NCI-H2107 (cell line): ENCODE measurements around the gene LAMTOR4.

Experiments used
- DNase-seq: peaks from one replicate; lab custom pipeline; 2025; lab: John Stamatoyannopoulos, UW

Gene LAMTOR4

DNA sequence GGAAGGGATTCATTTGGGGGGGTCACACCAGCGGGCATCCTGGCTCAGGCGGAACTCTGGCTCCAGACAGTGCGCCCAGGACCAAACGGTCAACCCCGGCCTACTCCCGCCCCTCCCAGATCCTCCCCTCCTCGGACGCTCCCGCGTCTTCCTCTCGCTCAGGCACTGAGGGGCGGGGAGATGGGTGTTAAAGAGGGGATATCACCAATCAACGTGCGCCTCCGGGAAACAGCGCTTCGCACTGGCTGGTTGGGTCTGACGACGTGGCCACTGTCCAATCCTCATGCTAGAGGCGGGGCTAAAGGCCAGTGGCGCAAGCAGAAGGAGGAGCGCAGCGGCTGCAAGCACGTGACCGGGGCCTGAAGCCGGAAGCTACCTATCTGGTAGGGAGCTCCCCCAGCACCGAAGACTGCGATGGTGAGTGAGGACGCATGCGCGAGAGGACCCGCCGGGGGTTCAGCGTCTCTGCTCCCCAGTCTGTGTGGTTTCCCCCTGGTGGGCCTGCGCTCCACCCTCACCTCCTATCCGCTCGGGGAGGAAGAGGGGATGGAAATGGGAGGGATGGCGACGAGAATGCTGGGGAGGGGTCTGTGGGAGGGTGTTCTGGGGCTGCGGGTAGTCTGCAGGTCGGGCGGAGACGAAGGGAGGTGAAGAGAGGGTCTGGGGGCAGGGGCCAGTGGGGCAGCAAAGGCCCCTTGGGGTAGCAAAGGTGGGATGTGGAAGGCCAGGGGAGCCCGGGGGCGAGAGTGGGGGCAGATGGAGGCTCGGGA, at the start of gene LAMTOR4:
TSS of gene LAMTOR4 (plus strand) at position 360 of the 770 bp plus-strand sequence. CDS start at position 415, 55 bp downstream.
- peak; percentile 98 for DNase-seq

DNA sequence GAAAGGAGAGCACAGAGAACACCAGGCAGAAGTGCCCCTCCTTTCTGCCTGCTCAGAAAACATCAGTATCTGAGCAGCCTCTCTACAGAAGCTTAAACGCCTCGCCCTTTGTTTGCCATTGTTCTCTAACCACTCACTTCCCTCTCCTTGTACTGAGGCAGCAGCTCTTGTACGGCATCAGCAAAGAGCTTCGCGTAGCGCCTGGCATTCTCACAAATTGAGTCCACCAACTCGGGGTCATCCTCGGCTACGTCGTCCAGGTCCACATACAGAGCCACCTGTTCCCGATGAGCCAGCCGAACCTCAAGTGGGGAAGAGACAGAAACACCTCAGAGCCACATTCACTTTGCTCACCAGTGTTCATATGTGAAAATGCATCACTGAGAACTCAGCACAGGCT, 49.3 kb upstream of the LAMTOR4 start:
- no peak for DNase-seq

DNA sequence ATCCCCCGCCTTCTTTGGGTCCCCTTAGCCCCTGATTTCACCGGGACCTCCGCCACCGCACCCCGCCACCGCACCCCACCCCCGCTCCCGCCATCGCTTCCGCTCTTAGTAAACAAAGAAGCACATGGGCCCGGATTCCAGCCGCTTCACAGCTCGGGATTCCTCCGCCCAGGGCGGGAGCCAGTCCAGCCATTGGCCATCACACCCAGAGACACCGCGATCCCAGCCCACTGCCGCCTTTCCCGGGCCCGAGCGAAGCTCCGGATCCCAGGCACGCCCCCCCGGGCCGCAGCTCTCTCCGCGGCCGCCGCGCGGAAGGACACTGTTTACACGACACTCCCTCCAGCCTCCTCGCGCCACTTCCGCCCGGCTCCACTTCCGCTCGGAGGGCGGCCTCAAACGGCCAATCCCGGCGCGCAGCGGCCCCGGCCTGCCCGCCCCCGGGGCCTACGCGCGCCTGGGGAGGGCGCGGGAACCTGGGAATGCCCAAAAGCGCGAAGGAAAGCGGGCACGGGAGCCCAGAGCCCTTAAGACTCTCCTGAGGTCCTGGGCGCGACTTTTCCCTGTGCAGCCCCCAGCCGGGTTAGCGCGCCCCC, 48.2 kb upstream of the LAMTOR4 start:
- peak; percentile 94 for DNase-seq

DNA sequence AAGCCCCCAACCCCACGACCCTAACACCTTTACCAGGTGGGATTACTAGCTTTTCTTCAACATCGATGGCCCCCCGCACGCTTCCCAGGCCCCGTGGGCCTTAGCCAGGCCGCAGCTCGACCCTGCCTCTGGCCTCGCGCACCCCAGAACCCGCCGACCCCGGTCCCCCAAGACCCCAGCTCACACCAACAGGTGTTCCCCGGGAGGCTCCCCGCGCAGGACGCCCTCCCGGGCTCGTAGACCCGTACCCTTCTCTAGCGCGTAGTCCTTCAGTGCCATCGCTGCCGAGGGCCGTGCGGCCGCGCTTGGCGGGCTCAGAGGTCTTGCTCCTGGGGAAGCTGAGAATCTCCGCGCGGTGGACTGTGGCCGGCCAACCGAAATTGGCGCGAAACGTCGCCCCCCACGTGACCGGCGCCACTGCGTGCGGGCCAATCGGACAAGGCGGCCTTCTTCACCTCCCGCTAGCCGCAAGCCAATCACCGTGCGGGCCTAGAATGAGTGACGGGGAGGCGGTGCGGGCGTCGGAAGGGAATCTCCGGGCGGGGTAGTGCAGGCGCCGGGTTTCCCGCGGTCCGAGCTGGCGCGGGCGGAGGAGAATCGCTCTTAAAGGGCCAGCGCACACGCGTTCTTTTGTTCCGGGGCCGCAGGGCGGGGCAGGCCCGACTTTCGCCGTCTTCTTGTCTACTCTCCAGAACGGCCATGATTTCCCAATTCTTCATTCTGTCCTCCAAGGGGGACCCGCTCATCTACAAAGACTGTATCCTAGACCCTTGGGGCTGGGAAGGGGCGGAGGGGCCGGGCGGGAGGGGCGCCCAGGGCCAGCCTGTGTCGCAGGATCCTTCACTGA, 47.5 kb upstream of the LAMTOR4 start, which contains the start of the genes AP4M1 and MCM7:
TSS of gene AP4M1 (plus strand) at position 628 of the 847 bp plus-strand sequence. CDS start at position 700, 72 bp downstream.
TSS of gene MCM7 (minus strand) at position 382 of the 847 bp plus-strand sequence. CDS start at position 279, 103 bp downstream.
- peak; percentile 97 for DNase-seq

DNA sequence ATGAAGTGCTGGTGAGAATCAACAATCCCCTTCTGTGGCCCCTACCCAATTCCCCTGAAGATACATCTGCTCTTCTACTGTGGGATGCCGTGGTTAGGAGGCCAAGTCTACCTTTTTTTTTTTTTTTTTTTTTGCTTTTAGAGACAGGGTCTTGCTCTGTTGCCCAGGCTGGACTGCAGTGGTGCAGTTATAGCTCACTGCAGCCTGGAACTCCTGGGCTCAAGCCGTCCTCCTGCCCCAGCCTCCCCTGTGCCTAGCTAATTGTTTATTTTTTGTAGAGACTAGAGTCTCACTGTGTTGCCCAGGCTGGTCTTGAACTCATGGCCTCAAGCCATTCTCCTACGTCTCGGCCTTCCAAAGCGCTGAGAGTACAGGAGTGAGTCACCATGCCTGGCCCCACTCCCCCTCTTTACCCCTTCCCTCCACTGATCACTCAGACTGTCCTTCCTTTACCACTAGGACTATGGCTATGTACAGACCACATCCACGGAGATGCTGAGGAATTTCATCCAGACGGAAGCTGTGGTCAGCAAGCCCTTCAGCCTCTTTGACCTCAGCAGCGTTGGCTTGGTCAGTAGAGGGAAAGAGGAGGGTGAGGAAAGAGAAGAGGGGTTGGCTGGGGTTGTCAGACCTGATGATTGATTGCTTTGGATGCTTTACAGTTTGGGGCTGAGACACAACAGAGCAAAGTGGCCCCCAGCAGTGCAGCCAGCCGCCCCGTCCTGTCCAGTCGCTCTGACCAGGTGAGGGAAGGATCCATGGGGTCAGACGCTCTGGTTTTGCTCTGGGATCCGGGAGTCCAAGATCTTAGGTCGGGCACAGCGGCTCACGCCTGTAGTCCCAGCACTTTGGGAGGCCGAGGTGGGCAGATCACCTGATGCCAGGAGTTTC, 45.5 kb upstream of the LAMTOR4 start:
- no peak for DNase-seq

DNA sequence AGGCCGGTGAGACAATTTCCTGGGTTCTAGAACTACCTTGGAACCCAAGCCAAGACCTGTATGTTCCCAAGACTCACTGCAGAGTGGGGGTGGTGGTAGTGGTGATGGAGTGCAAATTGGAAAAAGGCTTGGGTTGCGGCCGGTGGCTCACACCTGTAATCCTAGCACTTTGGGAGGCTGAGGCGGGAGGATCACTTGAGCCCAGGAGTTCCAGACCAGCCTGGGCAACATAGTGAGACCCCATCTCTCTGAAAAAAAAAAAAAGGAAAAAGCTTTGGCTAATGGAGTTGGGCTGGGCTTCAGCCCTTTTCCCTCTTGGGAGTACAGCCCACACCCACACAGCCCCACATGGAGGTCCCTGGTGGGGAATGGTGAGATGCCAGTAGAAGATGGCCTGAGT, 43.2 kb upstream of the LAMTOR4 start:
- DNase-seq = no peak

DNA sequence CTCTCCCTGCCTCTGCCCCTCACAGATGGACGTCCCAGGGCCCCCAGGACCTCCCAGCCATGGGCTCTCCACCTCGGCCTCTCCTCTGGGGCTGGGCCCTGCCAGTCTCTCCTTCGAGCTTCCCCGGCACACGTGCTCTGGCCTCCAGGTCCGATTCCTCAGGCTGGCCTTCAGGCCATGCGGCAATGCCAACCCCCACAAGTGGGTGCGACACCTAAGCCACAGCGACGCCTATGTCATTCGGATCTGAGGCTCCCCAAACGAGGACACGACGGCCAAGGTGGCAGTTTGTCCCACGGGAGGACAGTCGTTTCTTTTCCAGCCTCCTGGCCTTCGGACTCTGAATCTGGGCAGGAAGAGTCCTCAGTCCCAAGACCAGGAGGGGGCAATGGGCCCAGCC, 42.1 kb upstream of the LAMTOR4 start:
- DNase-seq = no peak

DNA sequence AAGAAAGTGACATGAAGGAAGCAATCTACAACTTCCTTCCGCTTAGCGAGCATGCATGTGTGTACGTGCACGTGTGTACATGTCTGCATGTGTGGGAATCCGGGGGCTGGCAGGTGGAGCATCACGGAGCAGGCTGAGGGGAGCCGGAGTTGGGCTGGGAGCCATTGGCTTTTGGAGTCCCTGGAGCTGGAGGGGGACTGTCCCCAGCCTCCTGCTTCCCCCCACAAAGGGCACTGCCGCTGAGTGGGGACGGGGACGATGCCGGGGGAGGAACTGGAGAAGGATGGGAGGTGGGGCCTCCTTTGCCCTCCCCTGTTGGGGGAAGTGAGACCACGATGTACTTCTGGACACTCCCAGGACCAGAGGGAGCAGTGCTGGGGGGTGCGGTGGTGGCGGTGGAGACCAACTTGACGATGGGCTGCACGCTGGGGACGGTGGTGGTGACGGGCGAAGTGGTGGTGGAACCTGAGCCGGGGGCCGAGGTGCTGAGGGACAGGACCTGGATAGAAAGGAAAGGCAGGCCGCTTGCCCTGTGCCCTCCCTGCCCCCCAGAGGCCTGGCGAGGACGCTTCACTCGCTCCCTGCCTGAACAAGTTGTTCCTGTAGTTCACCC, 41.5 kb upstream of the LAMTOR4 start:
- DNase-seq = no peak

DNA sequence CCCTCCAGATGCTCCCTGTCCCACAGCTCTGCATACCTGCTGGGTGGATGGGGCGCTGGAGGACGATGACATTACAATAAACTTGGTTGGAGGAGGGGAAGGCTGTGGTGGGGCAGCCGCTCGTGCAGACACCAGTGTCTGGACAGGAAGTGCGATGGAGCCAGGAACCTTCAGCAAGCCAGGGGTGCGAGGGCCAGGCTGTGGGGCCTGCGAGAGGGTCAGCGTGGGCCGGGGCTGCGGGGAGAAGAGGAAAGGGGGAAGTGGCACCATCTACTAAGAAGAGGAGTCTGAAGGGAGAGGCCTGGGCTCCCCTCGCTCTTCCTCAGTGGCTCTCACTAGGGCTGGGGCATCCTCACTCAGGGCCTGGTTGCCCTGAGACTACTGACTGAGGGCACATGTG, 40.8 kb upstream of the LAMTOR4 start:
- DNase-seq = no peak

DNA sequence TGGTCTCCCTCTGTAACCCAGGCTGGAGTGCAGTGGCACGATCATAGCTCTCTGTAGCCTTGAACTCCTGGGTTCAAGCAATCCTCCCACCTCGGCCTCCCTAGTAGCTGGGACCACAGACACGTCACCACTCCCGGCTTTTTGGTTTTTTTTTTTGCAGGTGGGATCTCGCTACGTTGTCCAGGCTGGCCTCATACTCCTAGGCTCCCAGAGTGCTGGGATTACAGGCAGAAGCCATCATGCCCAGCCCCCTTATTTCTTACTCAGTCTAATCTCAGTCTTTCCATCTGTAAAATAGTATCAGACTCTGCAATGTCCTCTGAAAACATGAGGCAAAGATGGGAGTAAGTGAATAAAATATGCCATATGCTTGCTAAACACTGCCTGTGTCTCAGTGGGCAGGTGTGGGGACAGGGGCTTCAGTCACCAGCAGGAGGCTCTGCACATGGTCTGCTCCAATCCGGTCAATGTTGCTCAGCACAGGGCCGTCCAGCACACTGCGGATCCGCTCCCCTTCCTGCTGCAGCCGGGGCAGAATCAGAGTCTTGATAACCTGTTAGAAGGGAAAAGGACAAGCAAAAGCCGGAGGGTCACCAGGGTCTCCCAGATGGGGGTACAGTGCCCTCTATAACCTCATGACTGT, 39.1 kb upstream of the LAMTOR4 start:
- no peak for DNase-seq

DNA sequence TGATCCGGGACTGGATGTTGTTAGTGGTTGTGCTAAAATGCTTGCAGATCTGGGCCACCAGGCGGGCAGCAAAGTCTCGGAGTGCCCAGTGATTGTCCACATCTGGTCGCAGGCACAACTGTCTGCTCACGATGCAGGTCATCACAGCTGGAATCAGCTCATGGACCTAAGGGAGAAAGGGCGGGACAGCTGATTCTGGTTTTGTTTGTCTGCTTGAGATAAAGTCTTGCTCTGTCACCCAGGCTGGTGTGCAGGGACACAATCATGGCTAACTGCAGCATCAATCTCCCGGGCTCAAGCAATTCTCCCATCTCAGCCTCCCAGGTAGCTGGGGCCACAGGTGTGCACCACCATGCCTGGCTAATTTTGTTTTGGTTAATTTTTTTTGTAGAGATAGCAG, 37.6 kb upstream of the LAMTOR4 start:
- DNase-seq = no peak

DNA sequence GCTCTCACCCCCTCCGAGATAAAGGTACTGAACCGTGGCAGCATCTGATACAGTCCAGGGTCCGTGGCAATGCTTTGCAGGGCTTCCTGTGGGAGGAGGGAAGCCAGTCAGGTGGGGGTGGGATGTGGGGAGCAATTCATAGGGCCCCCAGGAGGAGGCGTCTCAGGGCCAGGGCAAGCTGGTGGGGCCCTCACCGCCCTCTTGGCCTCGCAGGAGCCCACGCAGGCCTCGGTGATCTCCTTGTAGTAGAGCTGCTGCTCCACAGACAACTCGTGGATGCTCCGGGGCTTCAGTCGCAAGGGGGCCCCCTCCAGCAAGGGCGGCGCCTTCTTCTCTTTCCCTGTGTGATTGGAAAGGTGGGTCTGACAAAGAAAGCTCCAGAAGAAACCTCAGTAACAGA, 36.8 kb upstream of the LAMTOR4 start:
- DNase-seq = no peak

DNA sequence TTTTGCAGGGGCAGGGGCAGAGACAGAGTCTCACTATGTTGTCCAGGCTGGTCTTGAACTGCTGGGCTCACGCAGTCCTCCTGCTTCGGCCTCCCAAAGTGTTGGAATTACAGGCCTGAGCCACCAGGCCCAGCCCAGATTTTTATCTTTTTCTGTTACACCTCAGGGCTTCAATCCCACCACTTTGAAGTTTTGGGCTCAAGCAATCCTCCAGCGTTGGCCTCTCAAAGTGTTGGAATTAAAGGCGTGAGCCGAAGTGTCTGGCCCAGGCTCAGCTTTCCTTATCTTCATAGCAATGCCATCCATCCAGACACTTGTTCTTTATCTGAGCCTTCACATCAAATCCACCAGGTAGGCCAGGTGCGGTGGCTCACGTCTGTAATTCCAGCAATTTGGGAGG, 33.7 kb upstream of the LAMTOR4 start:
- DNase-seq = no peak

DNA sequence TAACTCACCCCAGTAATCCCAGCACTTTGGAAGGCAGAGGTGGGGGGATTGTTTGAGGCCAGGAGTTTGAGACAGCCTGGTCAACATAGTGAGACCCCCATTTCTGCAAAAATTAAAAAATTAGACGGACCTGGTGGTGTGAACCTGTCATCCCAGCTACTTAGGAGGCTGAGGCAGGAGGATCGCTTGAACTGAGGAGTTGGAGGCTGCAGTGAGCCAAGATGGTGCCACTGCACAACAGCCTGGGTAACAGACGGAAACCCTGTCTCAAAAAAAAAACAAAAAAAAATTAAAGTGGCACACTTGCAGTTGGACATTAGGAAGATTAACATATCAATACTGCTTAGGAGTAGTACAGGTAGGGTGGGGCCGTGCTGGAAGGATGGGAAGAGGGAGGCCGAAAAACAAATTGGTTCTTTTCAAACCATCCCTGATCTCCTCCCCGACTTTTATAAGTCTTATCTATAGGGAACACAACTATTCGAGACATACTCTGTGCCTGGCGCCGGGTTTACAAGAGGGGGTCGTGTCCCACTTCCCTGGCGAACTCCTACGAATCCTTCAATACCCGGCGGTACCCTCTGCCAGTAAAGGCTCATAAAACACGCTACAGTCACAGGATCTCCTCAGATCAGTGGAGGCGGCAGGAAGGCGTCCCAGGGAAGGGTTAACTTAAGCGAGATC, 30.2 kb upstream of the LAMTOR4 start:
- no peak for DNase-seq

DNA sequence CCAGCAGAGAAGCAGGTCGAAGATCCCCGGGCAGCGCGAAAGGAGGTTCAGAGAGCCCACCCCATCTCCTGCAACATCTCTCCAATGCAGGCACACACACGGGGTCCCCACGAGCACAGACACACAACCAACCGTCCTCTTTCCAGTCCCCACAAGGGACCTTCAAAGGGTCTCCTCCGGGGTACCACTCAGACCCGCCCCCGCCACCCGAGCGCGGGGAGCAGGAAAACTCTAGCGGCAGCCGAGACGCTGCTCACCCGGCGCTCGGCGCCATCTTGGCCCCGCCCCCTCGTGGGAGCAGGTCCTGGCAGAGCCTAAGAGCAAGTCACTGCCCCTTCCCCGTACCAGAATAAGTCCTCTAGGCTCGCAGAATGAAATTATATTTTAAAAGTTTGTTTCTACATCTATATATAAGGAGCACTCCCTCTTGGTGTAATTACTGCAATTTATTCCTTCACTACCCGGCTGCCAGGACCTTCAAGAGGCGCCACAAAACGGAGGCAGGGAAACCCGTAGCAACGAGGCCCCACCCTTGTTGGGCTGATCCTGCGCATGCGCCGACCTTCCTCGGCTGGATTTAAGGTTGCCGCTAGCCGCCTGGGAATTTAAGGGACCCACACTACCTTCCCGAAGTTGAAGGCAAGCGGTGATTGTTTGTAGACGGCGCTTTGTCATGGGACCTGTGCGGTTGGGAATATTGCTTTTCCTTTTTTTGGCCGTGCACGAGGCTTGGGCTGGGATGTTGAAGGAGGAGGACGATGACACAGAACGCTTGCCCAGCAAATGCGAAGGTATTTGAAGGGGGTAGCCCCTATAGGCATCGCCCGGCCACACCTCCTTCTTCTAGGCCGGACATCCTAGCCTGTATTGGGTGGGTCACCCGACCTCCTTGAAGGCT, 29.4 kb upstream of the LAMTOR4 start, which contains the start of the genes CNPY4 and TAF6:
TSS of gene CNPY4 (plus strand) at position 563 of the 898 bp plus-strand sequence. CDS start at position 674, 111 bp downstream.
TSS of gene TAF6 (minus strand) at position 287 of the 898 bp plus-strand sequence. CDS start 5,149 bp downstream, outside the sequence.
- peak; percentile 98 for DNase-seq

DNA sequence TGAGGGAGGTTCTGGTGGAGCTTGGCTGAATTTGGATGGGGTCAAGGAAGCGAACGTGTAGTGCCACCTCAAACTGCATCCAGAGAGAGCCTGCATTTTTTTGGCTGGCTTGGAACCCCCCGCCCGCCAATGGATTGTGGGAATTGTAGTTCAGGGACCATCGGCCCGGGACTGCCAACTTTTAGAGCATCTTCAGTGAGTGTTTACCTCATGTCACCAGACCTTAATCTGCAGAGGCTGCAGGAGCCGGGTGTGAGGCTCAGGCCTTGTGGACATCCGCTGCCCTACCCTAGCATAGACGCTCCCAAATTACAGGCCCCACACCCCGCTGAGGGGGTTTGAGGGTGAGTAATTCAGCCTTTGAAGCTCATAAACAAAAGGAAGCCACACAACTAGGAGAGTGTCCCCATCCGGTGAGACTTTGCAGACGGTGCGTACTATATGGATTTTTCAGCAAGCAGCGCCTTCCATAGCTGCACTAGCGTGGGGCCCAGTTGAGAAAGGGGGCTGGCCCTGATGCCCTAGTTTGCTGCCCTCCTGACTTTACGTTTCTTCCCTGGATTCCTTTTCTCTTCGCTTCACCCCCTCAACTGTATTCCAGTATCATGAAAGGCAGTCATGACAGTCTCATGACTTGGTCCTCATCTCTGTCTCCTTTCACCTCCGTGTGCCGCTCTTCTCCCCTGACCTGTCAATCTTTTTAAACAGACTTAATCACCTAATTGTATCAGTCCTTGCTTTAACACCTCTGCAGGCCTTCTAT, 28.6 kb upstream of the LAMTOR4 start:
- DNase-seq = peak; percentile 31

DNA sequence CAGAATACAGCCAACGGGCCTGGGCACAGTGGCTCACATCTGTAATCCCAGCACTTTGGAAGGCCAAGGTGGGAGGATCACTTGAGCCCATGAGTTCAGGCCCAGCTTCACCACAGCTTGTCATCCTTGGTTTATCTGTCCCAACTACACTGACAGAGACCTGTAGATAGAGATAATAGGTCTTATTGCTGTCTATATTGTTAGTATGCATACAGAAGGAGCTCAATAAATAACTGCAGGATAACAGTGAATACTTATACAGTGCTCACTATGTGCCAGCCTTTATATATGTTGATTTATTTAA, 28.0 kb upstream of the LAMTOR4 start:
- DNase-seq = no peak

DNA sequence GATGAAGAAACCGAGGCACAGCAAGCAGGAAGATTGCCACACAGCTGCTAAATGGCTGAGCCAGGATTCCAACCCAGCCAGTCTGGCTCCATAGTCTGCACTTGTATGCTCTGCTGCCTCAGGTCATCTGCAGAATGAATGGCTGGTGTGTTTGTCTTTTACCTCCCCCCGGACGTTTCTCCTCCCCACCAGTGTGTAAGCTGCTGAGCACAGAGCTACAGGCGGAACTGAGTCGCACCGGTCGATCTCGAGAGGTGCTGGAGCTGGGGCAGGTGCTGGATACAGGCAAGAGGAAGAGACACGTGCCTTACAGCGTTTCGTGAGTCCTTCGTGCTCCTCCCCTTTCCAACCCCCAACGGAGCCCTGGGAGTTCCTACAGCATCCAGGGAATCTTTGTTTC, 26.7 kb upstream of the LAMTOR4 start:
- DNase-seq = peak; percentile 90
